ENCODE results near the gene RNF180. TPM values are rescaled to one million over a fixed set of nuclear protein-coding genes. Genes with fewer than 3 reads are reported as not detected.

The RNF180 gene
- total and polyA plus RNA-seq, 2 of the 8 experiments (the other 6 are each of a cell fraction or from before 2014, with no cell fraction given), result 0.39 to 2.3 TPM

DNA sequence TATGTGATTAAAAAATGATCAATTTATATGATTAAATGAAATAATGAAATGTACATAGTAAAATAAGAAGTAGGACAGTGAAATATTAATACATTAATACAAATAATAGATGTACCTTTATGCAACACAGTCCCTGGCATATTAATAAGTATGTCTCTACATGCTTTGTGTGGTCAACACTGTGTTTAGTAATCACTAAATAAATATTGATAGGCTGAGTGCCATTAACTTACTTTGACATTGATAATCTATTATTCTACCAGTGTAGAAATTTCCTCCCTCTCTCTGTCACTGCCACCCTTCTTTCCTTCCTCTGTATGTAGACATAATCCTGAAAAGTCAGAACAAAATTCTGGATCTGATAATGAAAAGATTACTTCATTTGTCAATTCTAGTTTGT lies 43.7 kb downstream of the RNF180 start:
- Histone ChIP-seq H3K18ac (ENCODE audit: extremely low read depth, low read length) (no peak overlapping the region), H3K23ac (ENCODE audit: insufficient read length) (no peak overlapping the region), H3K79me2 (ENCODE audit: control insufficient read depth in 1 of 2, insufficient read depth in 2 of 2, low read length in 2 of 2) (no peaks in the 10 kb centered on the region), H3K27me3 (replicated peaks in 1 of 4; ENCODE audit: control insufficient read depth in 3 of 4, extremely low read depth in 1 of 4, insufficient read depth in 3 of 4, low read length in 3 of 4) (no peaks in the 10 kb centered on the region), H3K14ac (ENCODE audit: insufficient read length) (no peak overlapping the region), H3K23me2 (ENCODE audit: low read depth, low read length) (no peaks in the 10 kb centered on the region; the same call in 1 of the 2 replicates), H2BK120ac (replicated peaks; ENCODE audit: low read depth, low read length) (no peak overlapping the region), H3K9me3 (ENCODE audit: insufficient read depth in 2 of 2, low read depth in 1 of 2, low read length in 1 of 2) (no peaks in the 10 kb centered on the region), H3K36me3 (ENCODE audit: control insufficient read depth in 2 of 4, insufficient read depth in 4 of 4, low read length in 3 of 4) (no peaks in the 10 kb centered on the region), H4K8ac (ENCODE audit: extremely low read depth, insufficient read depth, low read length) (no peak overlapping the region), H2AK5ac (ENCODE audit: low read depth, low read length) (no peak overlapping the region), H2BK15ac (ENCODE audit: low read length) (no peak overlapping the region), H4K20me1 (replicated peaks in 1 of 2; ENCODE audit: control insufficient read depth in 1 of 2, insufficient read depth in 2 of 2, low read length in 2 of 2) (no peaks in the 10 kb centered on the region), H3K56ac (replicated peaks; ENCODE audit: insufficient read length, low read depth, low read length) (no peak overlapping the region), H3K4me1 (replicated peaks in 1 of 4; ENCODE audit: control insufficient read depth in 3 of 4, insufficient read depth in 4 of 4, low read length in 3 of 4) (no peaks in the 10 kb centered on the region), H2AFZ (ENCODE audit: low read length) (no peak overlapping the region), H3K9ac (replicated peaks in 1 of 4; ENCODE audit: extremely low read depth in 1 of 4, low read depth in 3 of 4, low read length in 3 of 4) (no peak overlapping the region), H3K4me2 (ENCODE audit: insufficient read depth in 1 of 2, low read depth in 2 of 2, low read length in 2 of 2) (no peak overlapping the region), H3K4me3 (ENCODE audit: extremely low read depth in 1 of 4, insufficient read depth in 2 of 4, low read depth in 3 of 4, low read length in 4 of 4) (no peak overlapping the region), H4K91ac (replicated peaks; ENCODE audit: insufficient read length, low read length) (no peak overlapping the region), H3K4ac (replicated peaks; ENCODE audit: insufficient read length, low read depth, low read length) (no peak overlapping the region), H3K27ac (ENCODE audit: low read depth, low read length) (no peak overlapping the region), H4K5ac (ENCODE audit: insufficient read length, low read depth, low read length) (no peak overlapping the region), H2BK20ac (ENCODE audit: low read length) (no peak overlapping the region), H2BK5ac (ENCODE audit: low read depth, low read length) (no peak overlapping the region), H3K79me1 (ENCODE audit: low read depth, low read length) (no peaks in the 10 kb centered on the region), H2BK12ac (ENCODE audit: low read depth, low read length) (no peak overlapping the region)
- TF ChIP-seq SP1 (IDR thresholded peaks at IDR 0.05; ENCODE audit: low read depth, low read length), result no peak
- no peak for TF ChIP-seq NANOG (IDR thresholded peaks at IDR 0.05; ENCODE audit: insufficient read depth, low read depth, low read length, poor library complexity, severe bottlenecking)
- no peak for TF ChIP-seq RFX5 (IDR thresholded peaks at IDR 0.05; ENCODE audit: borderline replicate concordance, low read depth, low read length)
- TF ChIP-seq SIRT6 (IDR thresholded peaks at IDR 0.05; ENCODE audit: low read length), result no peak
- no peak for TF ChIP-seq GABPA (IDR thresholded peaks at IDR 0.05; ENCODE audit: borderline replicate concordance, insufficient read depth, low read length)
- TF ChIP-seq ZNF274 (IDR thresholded peaks at IDR 0.05; ENCODE audit: borderline replicate concordance, extremely low read depth, low read length), result no peak
- TF ChIP-seq FOSL1 (IDR thresholded peaks at IDR 0.05; ENCODE audit: insufficient read depth, low read depth, low read length), result no peak
- TF ChIP-seq CHD2 (IDR thresholded peaks at IDR 0.05; ENCODE audit: low read length), result no peak
- TF ChIP-seq RNF2 (IDR thresholded peaks at IDR 0.05; ENCODE audit: borderline replicate concordance, low read depth, low read length, missing control alignments, poor library complexity, severe bottlenecking), result no peak
- ChIA-PET POLR2A (ENCODE audit: partially characterized antibody) (no interaction called here), CTCF (ENCODE audit: partially characterized antibody) (interaction anchor here (0.8 to 8.8 kb wide), 4 partner anchors 50 to 63 kb away, joined by 3 to 61 read pairs (median 4); no protein-coding TSS in a partner anchor)
- no peak for FAIRE-seq
- DNase-seq (ENCODE audit: low read depth in 1 of 2, low spot score in 2 of 2), result no peak
